ENCODE measurements around the gene MAD1L1.

Gene MAD1L1

DNA sequence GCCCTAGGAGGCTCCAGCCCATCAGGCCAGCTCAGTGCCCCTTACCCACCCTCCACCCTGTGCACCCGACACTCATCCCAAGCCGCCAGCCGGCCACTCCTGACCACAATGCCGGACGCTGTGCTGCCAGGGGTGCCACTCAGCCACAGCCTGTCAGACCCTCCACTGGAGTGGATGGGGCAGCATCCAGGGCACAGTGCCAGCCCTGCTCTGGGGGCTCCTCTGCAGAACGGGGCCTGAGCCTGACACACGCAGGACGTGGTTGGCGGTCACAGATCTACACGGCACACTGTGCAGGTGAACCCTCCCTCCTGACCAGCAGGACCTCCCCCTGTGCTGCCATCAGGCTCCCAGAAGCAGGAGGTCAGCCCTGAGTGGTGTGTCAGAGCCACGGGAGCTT is 114.7 kb downstream of the MAD1L1 start:
- Histone ChIP-seq H2BK5ac (ENCODE audit: low read depth, low read length, poor library complexity, severe bottlenecking) (no peak overlapping the region), H3K23ac (ENCODE audit: low read length in 2 of 2) (no peak overlapping the region), H3K4me3 (ENCODE audit: insufficient read depth in 1 of 2, low read depth in 1 of 2, low read length in 2 of 2) (no peak overlapping the region), H3K14ac (ENCODE audit: low read length in 2 of 2) (no peak overlapping the region), H3K27me3 (ENCODE audit: control insufficient read depth in 1 of 2, insufficient read depth in 1 of 2, low read length in 2 of 2) (no peaks in the 10 kb centered on the region), H3K9me3 (ENCODE audit: control insufficient read depth, low read length) (no peaks in the 10 kb centered on the region), H3K4ac (ENCODE audit: low read depth in 1 of 2, low read length in 2 of 2) (no peak overlapping the region), H3K4me2 (ENCODE audit: low read length, poor library complexity, severe bottlenecking) (no peak overlapping the region), H3K18ac (ENCODE audit: low read depth in 1 of 2, low read length in 2 of 2) (no peak overlapping the region), H3K27ac (ENCODE audit: low read length, poor library complexity, severe bottlenecking) (no peak overlapping the region), H3K79me1 (replicated peaks; ENCODE audit: low read length, poor library complexity, severe bottlenecking) (peaks cover 13% of the 10 kb centered on the region), H3K9ac (ENCODE audit: low read length) (no peak overlapping the region), H2AK5ac (ENCODE audit: low read length, severe bottlenecking) (no peak overlapping the region), H2BK15ac (ENCODE audit: low read depth, poor library complexity, severe bottlenecking) (no peak overlapping the region), H3K4me1 (ENCODE audit: control insufficient read depth, insufficient read depth, low read depth, low read length) (peaks cover 55% of the 10 kb centered on the region), H3K36me3 (ENCODE audit: control insufficient read depth in 1 of 2, insufficient read depth in 2 of 2, low read depth in 1 of 2, low read length in 2 of 2) (peaks cover 6 to 32% of the 10 kb centered on the region in 2 experiments), H2AFZ (ENCODE audit: low read depth, low read length) (no peak overlapping the region), H2BK12ac (ENCODE audit: low read length in 2 of 2) (no peak overlapping the region), H4K8ac (ENCODE audit: low read length) (no peak overlapping the region), H4K91ac (ENCODE audit: low read length) (no peak overlapping the region), H2BK120ac (ENCODE audit: low read depth, low read length) (no peak overlapping the region)
- DNase-seq: no peak
- WGBS: 98% methylated on average over 11 of the region's 11 CpGs

DNA sequence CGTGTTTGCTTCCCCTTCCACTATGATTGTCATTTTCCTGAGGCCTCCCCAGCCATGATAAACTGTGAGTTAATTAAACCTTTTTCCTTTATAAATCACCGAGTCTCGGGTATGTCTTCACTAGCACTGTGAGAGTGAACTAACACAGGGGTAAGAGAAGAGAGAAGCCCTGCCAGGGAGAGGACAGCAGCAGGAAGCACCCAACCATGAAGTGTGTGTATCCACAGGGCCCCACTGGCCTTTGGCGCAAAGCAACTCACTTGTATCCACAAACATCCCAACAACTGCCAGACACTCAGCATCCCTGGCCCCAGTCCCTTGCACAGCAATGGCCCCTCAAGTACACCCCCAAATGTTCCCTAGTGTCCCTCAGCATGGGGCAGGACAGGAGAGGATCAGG is 115.1 kb downstream of the MAD1L1 start:
- H3K14ac ChIP-seq (ENCODE audit: low read length in 2 of 2): no peak overlapping the region
- H3K23ac ChIP-seq (ENCODE audit: low read length in 2 of 2): no peak overlapping the region
- no peak overlapping the region for H2BK5ac ChIP-seq (ENCODE audit: low read depth, low read length, poor library complexity, severe bottlenecking)
- no peak overlapping the region for H3K9ac ChIP-seq (ENCODE audit: low read length)
- H2BK12ac ChIP-seq (ENCODE audit: low read length in 2 of 2): no peak overlapping the region
- H3K27ac ChIP-seq (ENCODE audit: low read length, poor library complexity, severe bottlenecking): no peak overlapping the region
- no peak overlapping the region for H3K4me2 ChIP-seq (ENCODE audit: low read length, poor library complexity, severe bottlenecking)
- H3K27me3 ChIP-seq (ENCODE audit: control insufficient read depth in 1 of 2, insufficient read depth in 1 of 2, low read length in 2 of 2): no peaks in the 10 kb centered on the region
- no peak overlapping the region for H4K91ac ChIP-seq (ENCODE audit: low read length)
- 93% methylated on average over 4 of the region's 4 CpGs for WGBS
- H3K4me3 ChIP-seq (ENCODE audit: insufficient read depth in 1 of 2, low read depth in 1 of 2, low read length in 2 of 2): no peak overlapping the region
- H3K36me3 ChIP-seq (ENCODE audit: control insufficient read depth in 1 of 2, insufficient read depth in 2 of 2, low read depth in 1 of 2, low read length in 2 of 2): peaks cover 6 to 30% of the 10 kb centered on the region in 2 experiments
- H3K9me3 ChIP-seq (ENCODE audit: control insufficient read depth, low read length): no peaks in the 10 kb centered on the region
- H3K79me1 ChIP-seq (replicated peaks; ENCODE audit: low read length, poor library complexity, severe bottlenecking): peaks cover 14% of the 10 kb centered on the region
- no peak overlapping the region for H3K4ac ChIP-seq (ENCODE audit: low read depth in 1 of 2, low read length in 2 of 2)
- no peak overlapping the region for H4K8ac ChIP-seq (ENCODE audit: low read length)
- H2BK15ac ChIP-seq (ENCODE audit: low read depth, poor library complexity, severe bottlenecking): no peak overlapping the region
- no peak overlapping the region for H2AK5ac ChIP-seq (ENCODE audit: low read length, severe bottlenecking)
- H3K18ac ChIP-seq (ENCODE audit: low read depth in 1 of 2, low read length in 2 of 2): no peak overlapping the region
- no peak overlapping the region for H2AFZ ChIP-seq (ENCODE audit: low read depth, low read length)
- H2BK120ac ChIP-seq (ENCODE audit: low read depth, low read length): no peak overlapping the region
- DNase-seq: no peak
- peaks cover 55% of the 10 kb centered on the region for H3K4me1 ChIP-seq (ENCODE audit: control insufficient read depth, insufficient read depth, low read depth, low read length)

DNA sequence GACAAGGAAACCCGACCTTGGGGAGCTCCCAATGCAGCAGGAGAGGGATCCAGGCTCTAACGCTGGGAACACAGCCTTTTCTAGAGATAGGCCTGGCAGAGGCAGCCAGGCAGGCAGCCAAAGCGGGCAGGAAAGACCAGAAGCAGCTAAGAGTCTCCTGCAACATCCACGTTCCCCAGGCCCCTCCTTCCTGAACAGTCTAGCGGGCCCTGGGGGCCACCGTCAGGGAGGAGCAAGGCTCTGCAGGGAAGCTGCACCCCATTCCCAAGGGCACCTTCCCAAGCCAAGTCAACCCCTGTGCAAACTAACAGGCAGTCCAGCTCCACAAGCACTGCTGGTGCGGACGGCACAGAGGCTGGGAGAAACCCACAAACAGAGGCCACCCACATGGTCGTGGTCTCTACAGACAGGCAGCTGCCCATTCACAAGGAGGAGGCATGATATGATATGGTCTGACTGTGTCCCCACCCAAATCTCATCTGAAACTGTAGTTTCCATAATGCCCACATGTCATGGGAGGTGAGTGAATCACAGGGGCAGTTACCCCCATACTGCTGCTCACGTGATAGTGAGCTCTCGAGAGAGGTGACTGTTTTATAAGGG is 115.7 kb downstream of the MAD1L1 start:
- H2BK15ac ChIP-seq (ENCODE audit: low read depth, poor library complexity, severe bottlenecking): no peak overlapping the region
- H4K8ac ChIP-seq (ENCODE audit: low read length): no peak overlapping the region
- H2AFZ ChIP-seq (ENCODE audit: low read depth, low read length): no peak overlapping the region
- no peak overlapping the region for H2AK5ac ChIP-seq (ENCODE audit: low read length, severe bottlenecking)
- H2BK12ac ChIP-seq (ENCODE audit: low read length in 2 of 2): no peak overlapping the region
- H3K27ac ChIP-seq (ENCODE audit: low read length, poor library complexity, severe bottlenecking): no peak overlapping the region
- no peak overlapping the region for H3K4ac ChIP-seq (ENCODE audit: low read depth in 1 of 2, low read length in 2 of 2)
- no peak overlapping the region for H3K4me2 ChIP-seq (ENCODE audit: low read length, poor library complexity, severe bottlenecking)
- no peaks in the 10 kb centered on the region for H3K27me3 ChIP-seq (ENCODE audit: control insufficient read depth in 1 of 2, insufficient read depth in 1 of 2, low read length in 2 of 2)
- H3K9ac ChIP-seq (ENCODE audit: low read length): no peak overlapping the region
- no peak overlapping the region for H3K14ac ChIP-seq (ENCODE audit: low read length in 2 of 2)
- H2BK120ac ChIP-seq (ENCODE audit: low read depth, low read length): no peak overlapping the region
- no peaks in the 10 kb centered on the region for H3K9me3 ChIP-seq (ENCODE audit: control insufficient read depth, low read length)
- no peak overlapping the region for H2BK5ac ChIP-seq (ENCODE audit: low read depth, low read length, poor library complexity, severe bottlenecking)
- no peak for DNase-seq
- H3K79me1 ChIP-seq (replicated peaks; ENCODE audit: low read length, poor library complexity, severe bottlenecking): peaks cover 18% of the 10 kb centered on the region
- H3K23ac ChIP-seq (ENCODE audit: low read length in 2 of 2): no peak overlapping the region
- peaks cover 58% of the 10 kb centered on the region for H3K4me1 ChIP-seq (ENCODE audit: control insufficient read depth, insufficient read depth, low read depth, low read length)
- 88% methylated on average over 11 of the region's 11 CpGs for WGBS
- H3K4me3 ChIP-seq (ENCODE audit: insufficient read depth in 1 of 2, low read depth in 1 of 2, low read length in 2 of 2): no peak overlapping the region
- H3K36me3 ChIP-seq (ENCODE audit: control insufficient read depth in 1 of 2, insufficient read depth in 2 of 2, low read depth in 1 of 2, low read length in 2 of 2): peaks cover 6 to 26% of the 10 kb centered on the region in 2 experiments
- no peak overlapping the region for H3K18ac ChIP-seq (ENCODE audit: low read depth in 1 of 2, low read length in 2 of 2)
- H4K91ac ChIP-seq (ENCODE audit: low read length): no peak overlapping the region

DNA sequence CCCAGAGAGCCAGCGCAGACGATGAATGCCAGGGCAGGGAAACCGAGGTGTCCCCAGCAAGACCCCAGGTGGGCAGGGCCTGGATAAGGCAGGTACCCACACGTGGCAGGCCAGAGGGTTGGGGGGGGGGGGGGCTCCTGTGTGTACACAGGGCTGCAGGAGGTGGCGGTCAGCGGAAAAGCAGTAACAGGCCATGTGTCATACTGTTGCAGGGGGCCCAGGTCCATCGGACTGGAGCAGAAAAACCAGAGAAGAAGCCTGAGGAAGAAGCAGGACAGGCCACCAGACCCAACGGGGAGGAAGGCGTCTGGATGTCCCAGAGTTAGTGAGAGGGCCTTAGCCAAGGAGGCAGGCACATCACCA is 116.3 kb downstream of the MAD1L1 start:
- H3K4me3 ChIP-seq (ENCODE audit: insufficient read depth in 1 of 2, low read depth in 1 of 2, low read length in 2 of 2): no peak overlapping the region
- no peak overlapping the region for H4K91ac ChIP-seq (ENCODE audit: low read length)
- no peak overlapping the region for H2BK15ac ChIP-seq (ENCODE audit: low read depth, poor library complexity, severe bottlenecking)
- no peak overlapping the region for H3K4me2 ChIP-seq (ENCODE audit: low read length, poor library complexity, severe bottlenecking)
- H2BK12ac ChIP-seq (ENCODE audit: low read length in 2 of 2): no peak overlapping the region
- H3K27me3 ChIP-seq (ENCODE audit: control insufficient read depth in 1 of 2, insufficient read depth in 1 of 2, low read length in 2 of 2): no peaks in the 10 kb centered on the region
- no peak overlapping the region for H2BK5ac ChIP-seq (ENCODE audit: low read depth, low read length, poor library complexity, severe bottlenecking)
- H3K14ac ChIP-seq (ENCODE audit: low read length in 2 of 2): no peak overlapping the region
- H3K4ac ChIP-seq (ENCODE audit: low read depth in 1 of 2, low read length in 2 of 2): no peak overlapping the region
- H3K79me1 ChIP-seq (replicated peaks; ENCODE audit: low read length, poor library complexity, severe bottlenecking): peaks cover 19% of the 10 kb centered on the region
- H3K9me3 ChIP-seq (ENCODE audit: control insufficient read depth, low read length): no peaks in the 10 kb centered on the region
- H4K8ac ChIP-seq (ENCODE audit: low read length): no peak overlapping the region
- H3K23ac ChIP-seq (ENCODE audit: low read length in 2 of 2): no peak overlapping the region
- no peak overlapping the region for H2AK5ac ChIP-seq (ENCODE audit: low read length, severe bottlenecking)
- no peak for DNase-seq
- no peak overlapping the region for H2BK120ac ChIP-seq (ENCODE audit: low read depth, low read length)
- 94% methylated on average over 9 of the region's 9 CpGs for WGBS
- no peak overlapping the region for H3K9ac ChIP-seq (ENCODE audit: low read length)
- H3K36me3 ChIP-seq (ENCODE audit: control insufficient read depth in 1 of 2, insufficient read depth in 2 of 2, low read depth in 1 of 2, low read length in 2 of 2): peaks cover 6 to 26% of the 10 kb centered on the region in 2 experiments
- no peak overlapping the region for H3K27ac ChIP-seq (ENCODE audit: low read length, poor library complexity, severe bottlenecking)
- H3K18ac ChIP-seq (ENCODE audit: low read depth in 1 of 2, low read length in 2 of 2): no peak overlapping the region
- H2AFZ ChIP-seq (ENCODE audit: low read depth, low read length): no peak overlapping the region
- H3K4me1 ChIP-seq (ENCODE audit: control insufficient read depth, insufficient read depth, low read depth, low read length): peaks cover 53% of the 10 kb centered on the region

Data from mesenchymal stem cell (in vitro differentiated cells and primary cell).